ENCODE data around the gene LHFPL4. TPM values are rescaled to one million over a fixed set of nuclear protein-coding genes. Genes with fewer than 3 reads are reported as not detected.
A peak's percentile ranks its signal among the peaks of the same experiment; 100 is the strongest.

The LHFPL4 gene
- total RNA-seq, 2 experiments from 2014 or later, result not detected

GRCh38 chr3:9469986-9470385 is 83.6 kb downstream of the LHFPL4 start:
- ATAC-seq, result no peak
- DNase-seq, result no peak
- Mint-ChIP-seq H3K9me3 (no peaks in the 10 kb centered on the region), H3K36me3 (ENCODE audit: low read depth) (peaks cover 70% of the 10 kb centered on the region), H3K27ac (peak overlapping the region; percentile 57), H3K4me1 (ENCODE audit: low read depth) (peaks cover 15% of the 10 kb centered on the region), H3K4me3 (no peak overlapping the region), H3K27me3 (no peaks in the 10 kb centered on the region)
- TF ChIP-seq CTCF (IDR thresholded peaks at IDR 0.05), result no peak
- intact Hi-C loops (cut with micrococcal nuclease), result no loop called here
- ChIA-PET CTCF (no interaction called here), POLR2A (no interaction called here)

- Mint-ChIP-seq H3K27ac (peak overlapping the region; percentile 53), H3K36me3 (ENCODE audit: low read depth) (peaks cover 65% of the 10 kb centered on the region), H3K27me3 (no peaks in the 10 kb centered on the region), H3K4me1 (ENCODE audit: low read depth) (peaks cover 15% of the 10 kb centered on the region), H3K4me3 (no peak overlapping the region), H3K9me3 (no peaks in the 10 kb centered on the region)
- intact Hi-C loops (cut with micrococcal nuclease), result no loop called here
- no peak for TF ChIP-seq CTCF (IDR thresholded peaks at IDR 0.05)
- ChIA-PET CTCF (no interaction called here), POLR2A (interaction anchor here (0.5 to 0.7 kb wide), 2 partner anchors 13 to 22 kb away, joined by 3 read pairs; no protein-coding TSS in a partner anchor)
- peak; percentile 22 for DNase-seq
- peak; percentile 58 for ATAC-seq
These were observed 85.2 kb downstream of the LHFPL4 start for GRCh38 chr3:9468460-9468859.

- ChIA-PET POLR2A (no interaction called here), CTCF (no interaction called here)
- Mint-ChIP-seq H3K27me3 (no peaks in the 10 kb centered on the region), H3K9me3 (no peaks in the 10 kb centered on the region), H3K27ac (peak overlapping the region; percentile 43), H3K4me3 (no peak overlapping the region), H3K4me1 (ENCODE audit: low read depth) (peaks cover 15% of the 10 kb centered on the region), H3K36me3 (ENCODE audit: low read depth) (peaks cover 58% of the 10 kb centered on the region)
- TF ChIP-seq CTCF (IDR thresholded peaks at IDR 0.05), result no peak
- intact Hi-C loops (cut with micrococcal nuclease), result no loop called here
- ATAC-seq (peak; percentile 62), DNase-seq (no peak)
These were observed 86.2 kb downstream of the LHFPL4 start for GRCh38 chr3:9467451-9467850.

- CTCF ChIA-PET, result no interaction called here
These were observed 98.0 kb downstream of the LHFPL4 start for GRCh38 chr3:9455596-9456131.

GRCh38 chr3:9452417-9452816 is 101.2 kb downstream of the LHFPL4 start:
- no peaks in the 10 kb centered on the region for H3K27me3 Mint-ChIP-seq
- no peak overlapping the region for H3K4me3 Mint-ChIP-seq
- ChIA-PET POLR2A (no interaction called here), CTCF (no interaction called here)
- H3K27ac Mint-ChIP-seq, result peak overlapping the region; percentile 91
- intact Hi-C loops (cut with micrococcal nuclease), result no loop called here
- DNase-seq, result no peak
- no peak for TF ChIP-seq CTCF (IDR thresholded peaks at IDR 0.05)
- no peaks in the 10 kb centered on the region for H3K9me3 Mint-ChIP-seq
- H3K4me1 Mint-ChIP-seq (ENCODE audit: low read depth), result peaks cover 31% of the 10 kb centered on the region
- ATAC-seq, result no peak
- peaks cover 57% of the 10 kb centered on the region for H3K36me3 Mint-ChIP-seq (ENCODE audit: low read depth)

More at GRCh38 chr3:9455596-9456131, 98.0 kb downstream of the LHFPL4 start:
- Mint-ChIP-seq H3K27me3 (no peaks in the 10 kb centered on the region), H3K36me3 (ENCODE audit: low read depth) (peaks cover 37% of the 10 kb centered on the region), H3K27ac (no peak overlapping the region), H3K4me3 (no peak overlapping the region), H3K9me3 (no peaks in the 10 kb centered on the region), H3K4me1 (ENCODE audit: low read depth) (peaks cover 22% of the 10 kb centered on the region)
- DNase-seq (no peak), ATAC-seq (no peak)
- intact Hi-C loops (cut with micrococcal nuclease), result no loop called here
- POLR2A ChIA-PET, result no interaction called here
- no peak for TF ChIP-seq CTCF (IDR thresholded peaks at IDR 0.05)
